ENCODE measurements around the gene ZBTB20. TPM values are rescaled to one million over a fixed set of nuclear protein-coding genes. Genes with fewer than 3 reads are reported as not detected.
A peak's percentile ranks its signal among the peaks of the same experiment; 100 is the strongest.

ZBTB20 gene
- total RNA-seq, 1 donor from 2014 or later: 3.9 TPM

- Histone ChIP-seq H3K27me3 (ENCODE audit: control insufficient read depth, insufficient read depth, low read length) (no peaks in the 10 kb centered on the region), H3K36me3 (ENCODE audit: control insufficient read depth, insufficient read depth, low read length) (no peaks in the 10 kb centered on the region), H3K4me3 (ENCODE audit: low read depth, low read length) (no peak overlapping the region)
- DNase-seq (ENCODE audit: low read depth) (no peak), FAIRE-seq (no peak)
- no peak for TF ChIP-seq CTCF (IDR thresholded peaks at IDR 0.05; ENCODE audit: insufficient read depth, low read length, severe bottlenecking)
Observed at GRCh38 chr3:114609973-114610630, 537.0 kb downstream of the ZBTB20 start.

- no peaks in the 10 kb centered on the region for H3K27me3 ChIP-seq (ENCODE audit: control insufficient read depth, insufficient read depth, low read length)
- TF ChIP-seq CTCF (IDR thresholded peaks at IDR 0.05; ENCODE audit: insufficient read depth, low read length, severe bottlenecking): no peak
- H3K4me3 ChIP-seq (ENCODE audit: low read depth, low read length): no peak overlapping the region
- FAIRE-seq (no peak), DNase-seq (ENCODE audit: low read depth) (peak; percentile 57)
- no peaks in the 10 kb centered on the region for H3K36me3 ChIP-seq (ENCODE audit: control insufficient read depth, insufficient read depth, low read length)
Observed at GRCh38 chr3:114608293-114608692, 538.8 kb downstream of the ZBTB20 start.

- H3K36me3 ChIP-seq (ENCODE audit: control insufficient read depth, insufficient read depth, low read length): no peaks in the 10 kb centered on the region
- DNase-seq (ENCODE audit: low read depth) (no peak), FAIRE-seq (no peak)
- no peak for TF ChIP-seq CTCF (IDR thresholded peaks at IDR 0.05; ENCODE audit: insufficient read depth, low read length, severe bottlenecking)
- H3K4me3 ChIP-seq (ENCODE audit: low read depth, low read length): no peak overlapping the region
- no peaks in the 10 kb centered on the region for H3K27me3 ChIP-seq (ENCODE audit: control insufficient read depth, insufficient read depth, low read length)
Observed at GRCh38 chr3:114606336-114606735, 540.8 kb downstream of the ZBTB20 start.

GRCh38 chr3:114600571-114600970 lies 546.5 kb downstream of the ZBTB20 start:
- Histone ChIP-seq H3K4me3 (ENCODE audit: low read depth, low read length) (no peak overlapping the region), H3K27me3 (ENCODE audit: control insufficient read depth, insufficient read depth, low read length) (no peaks in the 10 kb centered on the region), H3K36me3 (ENCODE audit: control insufficient read depth, insufficient read depth, low read length) (no peaks in the 10 kb centered on the region)
- FAIRE-seq: no peak
- no peak for TF ChIP-seq CTCF (IDR thresholded peaks at IDR 0.05; ENCODE audit: insufficient read depth, low read length, severe bottlenecking)
- DNase-seq (ENCODE audit: low read depth): no peak

- TF ChIP-seq CTCF (IDR thresholded peaks at IDR 0.05; ENCODE audit: insufficient read depth, low read length, severe bottlenecking): no peak
- Histone ChIP-seq H3K4me3 (ENCODE audit: low read depth, low read length) (no peak overlapping the region), H3K27me3 (ENCODE audit: control insufficient read depth, insufficient read depth, low read length) (no peaks in the 10 kb centered on the region), H3K36me3 (ENCODE audit: control insufficient read depth, insufficient read depth, low read length) (no peaks in the 10 kb centered on the region)
- DNase-seq (ENCODE audit: low read depth): no peak
- no peak for FAIRE-seq
Observed at GRCh38 chr3:114597871-114598270, 549.2 kb downstream of the ZBTB20 start.

GRCh38 chr3:114597012-114597411 lies 550.1 kb downstream of the ZBTB20 start:
- Histone ChIP-seq H3K27me3 (ENCODE audit: control insufficient read depth, insufficient read depth, low read length) (no peaks in the 10 kb centered on the region), H3K4me3 (ENCODE audit: low read depth, low read length) (no peak overlapping the region), H3K36me3 (ENCODE audit: control insufficient read depth, insufficient read depth, low read length) (no peaks in the 10 kb centered on the region)
- FAIRE-seq (no peak), DNase-seq (ENCODE audit: low read depth) (no peak)
- no peak for TF ChIP-seq CTCF (IDR thresholded peaks at IDR 0.05; ENCODE audit: insufficient read depth, low read length, severe bottlenecking)
